Endothelial cell of umbilical vein (primary cell): ENCODE results near the gene EIF2AK2. TPM values are rescaled to one million over a fixed set of nuclear protein-coding genes. Genes with fewer than 3 reads are reported as not detected.

Experiments
- BruUV-seq: library from RNA; stranded (reverse); fragments of 400-500 nt; replicated peaks from 2 replicates; lab custom pipeline; 2021; lab: Mats Ljungman, UMichigan
- CTCF ChIA-PET: fragments of 300-600, 350-600 bp; sonication (Branson Sonifier 250); formaldehyde crosslinking; loops from one replicate; lab custom pipeline; 2021; ENCODE audit warnings: antibody characterized with exemption, inconsistent platforms; lab: Charles Lee
- POLR2A ChIA-PET: fragments of 300-600, 350-600 bp; sonication (Branson Sonifier 250); formaldehyde crosslinking; loops from one replicate; lab custom pipeline; 2021; ENCODE audit warnings: antibody characterized with exemption, inconsistent platforms; lab: Charles Lee
- DNase-seq: peaks from one replicate; pipeline ENCODE4 v3.0.0-alpha.2; 2011; ENCODE audit warnings: low read depth, low spot score
- FAIRE-seq: peaks from 2 replicates; lab custom pipeline; 2011; peaks lifted over from hg19 to GRCh38; lab: Jason Lieb, UNC
- H2AFZ ChIP-seq: 2 replicates; pipeline ENCODE4 v1.6.0; 2012; ENCODE audit warnings: low read depth, low read length, control low read depth, inconsistent platforms
- H3K27ac ChIP-seq: 2 replicates; pipeline ENCODE4 v1.5.1; 2011; ENCODE audit warnings: low read depth, mild to moderate bottlenecking, control low read depth, low read length, moderate library complexity; ENCODE audit not compliant: insufficient read depth
- H3K27me3 ChIP-seq, 2 experiments: 2 replicates each; pipeline versions ENCODE4 v1.6.0 to v1.6.1; 2011; ENCODE audit warnings: low read length in 2 of 2, mixed read lengths in 1 of 2; ENCODE audit not compliant: control insufficient read depth in 2 of 2, insufficient read depth in 2 of 2
- H3K36me3 ChIP-seq, 2 experiments: 2 replicates in 1 of 2; 3 replicates in 1 of 2; pipeline ENCODE4 v1.5.1; 2011; ENCODE audit warnings: low read length in 2 of 2, mild to moderate bottlenecking in 1 of 2, moderate library complexity in 1 of 2; ENCODE audit not compliant: control insufficient read depth in 2 of 2, insufficient read depth in 2 of 2; ENCODE audit errors: extremely low read depth in 1 of 2
- H3K4me1 ChIP-seq: 3 replicates; pipeline ENCODE4 v1.5.1; 2011; ENCODE audit warnings: mild to moderate bottlenecking, low read length; ENCODE audit not compliant: control insufficient read depth, insufficient read depth; ENCODE audit errors: extremely low read depth
- H3K4me2 ChIP-seq: 2 replicates; pipeline ENCODE4 v1.6.1; 2011; ENCODE audit warnings: low read length, control low read depth, mixed read lengths; ENCODE audit not compliant: insufficient read depth
- H3K4me3 ChIP-seq, 3 experiments: fragments of 200-600 bp in 1 of 3; sonication (generic), shearing (Covaris generic) in 1 of 3; replicated peaks in 1 of 3; 2 replicates each; pipeline ENCODE4 v1.5.1; 2011 to 2016; ENCODE audit warnings: control low read depth in 3 of 3, low read length in 3 of 3, mild to moderate bottlenecking in 2 of 3, inconsistent platforms in 1 of 3, low read depth in 1 of 3, moderate library complexity in 1 of 3; ENCODE audit not compliant: insufficient read depth in 1 of 3
- H3K79me2 ChIP-seq: 2 replicates; pipeline ENCODE4 v1.6.0; 2012; ENCODE audit warnings: low read length, inconsistent platforms; ENCODE audit not compliant: control insufficient read depth, insufficient read depth
- H3K9ac ChIP-seq: replicated peaks from 2 replicates; pipeline ENCODE3; 2011; ENCODE audit warnings: low read length, control low read depth; ENCODE audit not compliant: insufficient read depth; ENCODE audit errors: extremely low read depth
- H3K9me1 ChIP-seq: replicated peaks from 3 replicates; pipeline ENCODE4 v1.6.0; 2011; ENCODE audit warnings: mild to moderate bottlenecking, low read length; ENCODE audit not compliant: control insufficient read depth, insufficient read depth; ENCODE audit errors: extremely low read depth
- H3K9me3 ChIP-seq: replicated peaks from 2 replicates; pipeline ENCODE4 v1.5.1; 2012; ENCODE audit warnings: low read length, inconsistent platforms; ENCODE audit not compliant: control insufficient read depth, insufficient read depth
- H4K20me1 ChIP-seq: replicated peaks from 2 replicates; pipeline ENCODE3; 2011; ENCODE audit warnings: mild to moderate bottlenecking, low read length; ENCODE audit not compliant: control insufficient read depth, insufficient read depth; ENCODE audit errors: extremely low read depth
- CTCF ChIP-seq, 2 donors: IDR thresholded peaks; 1 replicate in 1 of 2; 2 replicates in 1 of 2; pipeline ENCODE4 v1.5.1; 2011; ENCODE audit warnings: low read length in 2 of 2, mild to moderate bottlenecking in 2 of 2, moderate library complexity in 2 of 2, control low read depth in 1 of 2, inconsistent platforms in 1 of 2, low read depth in 1 of 2; ENCODE audit not compliant: insufficient read depth in 1 of 2; ENCODE audit errors: extremely low read depth in 1 of 2
- EZH2 ChIP-seq: IDR thresholded peaks from 2 replicates; pipeline ENCODE4 v1.6.1; 2012; ENCODE audit warnings: borderline replicate concordance, low read depth, mild to moderate bottlenecking, moderate library complexity, low read length, inconsistent platforms; ENCODE audit not compliant: severe bottlenecking
- FOS ChIP-seq: IDR thresholded peaks from 2 replicates; pipeline ENCODE4 v1.6.1; 2011; ENCODE audit warnings: mild to moderate bottlenecking, low read length, moderate library complexity, borderline replicate concordance; ENCODE audit not compliant: insufficient read depth
- GATA2 ChIP-seq: IDR thresholded peaks from 2 replicates; pipeline ENCODE4 v1.7.0; 2011; ENCODE audit warnings: low read depth, mild to moderate bottlenecking, moderate library complexity, mixed read lengths, low read length; ENCODE audit not compliant: insufficient read length, insufficient read depth
- JUN ChIP-seq: IDR thresholded peaks from 2 replicates; pipeline ENCODE4 v1.6.1; 2011; ENCODE audit warnings: borderline replicate concordance, low read depth; ENCODE audit not compliant: insufficient read length, insufficient read depth
- MAX ChIP-seq: IDR thresholded peaks from 2 replicates; pipeline ENCODE4 v1.6.1; 2011; ENCODE audit not compliant: insufficient read depth, insufficient read length
- MYC ChIP-seq: IDR thresholded peaks from one replicate; pipeline ENCODE4 v1.6.1; 2011; ENCODE audit warnings: mild to moderate bottlenecking, low read depth, low read length
- POLR2A ChIP-seq: IDR thresholded peaks from 2 replicates; pipeline ENCODE4 v1.6.1; 2012; ENCODE audit warnings: low read depth, mild to moderate bottlenecking, control low read depth, low read length
- POLR2AphosphoS5 ChIP-seq: IDR thresholded peaks from 2 replicates; pipeline ENCODE4 v1.6.1; 2012; ENCODE audit warnings: low read depth, mild to moderate bottlenecking, control low read depth, low read length, moderate library complexity; ENCODE audit not compliant: insufficient read depth
- dilution Hi-C: fragments of 300-500 bp; cut with MboI; formaldehyde crosslinking; loops from one replicate; pipeline ENCODE4 v1.15.0; 2019; ENCODE audit warnings: low sequenced_read_pairs; ENCODE audit not compliant: extremely low pct_ligation_motif_present
- intact Hi-C: fragments of 100-400 bp; cut with micrococcal nuclease; formaldehyde crosslinking; loops from one replicate; pipeline ENCODE4 v1.10.0; 2022
- polyA plus RNA-seq, 4 experiments: library from polyadenylated mRNA; depleted of rRNA in 3 of 4; stranded (reverse) in 3 of 4; unstranded in 1 of 4; fragments of >200 nt; gene quantifications; 2 replicates each; pipeline versions ENCODE4 v1.2.1 to v1.2.3, GENCODE V29; 2011 to 2012; ENCODE audit warnings: missing spikeins in 1 of 4
- total RNA-seq: library from RNA; stranded (reverse); gene quantifications from 2 replicates; pipeline ENCODE4 v1.2.3, GENCODE V29; 2021

The EIF2AK2 gene
- total and polyA plus RNA-seq, 2 donors (not counting 3 experiments of a cell fraction or from before 2014, with no cell fraction given) = 8.0 to 41.1 TPM

GRCh38 chr2:37052600-37053332 lies 104.0 kb downstream of the EIF2AK2 start:
- Histone ChIP-seq H3K27ac (no peak overlapping the region), H3K9me3 (no peaks in the 10 kb centered on the region), H2AFZ (no peak overlapping the region), H3K9me1 (no peaks in the 10 kb centered on the region), H3K27me3 (no peaks in the 10 kb centered on the region), H3K36me3 (peaks cover 3 to 5% of the 10 kb centered on the region in 2 experiments), H3K9ac (no peak overlapping the region), H3K4me1 (no peaks in the 10 kb centered on the region), H3K4me2 (no peak overlapping the region), H4K20me1 (no peaks in the 10 kb centered on the region), H3K79me2 (no peaks in the 10 kb centered on the region), H3K4me3 (no peak overlapping the region)
- CTCF ChIA-PET = interaction anchor here (1.2 kb wide), 1 partner anchor 268 kb away, joined by 3 read pairs; no protein-coding TSS in a partner anchor
- intact Hi-C loops (no loop called here), dilution Hi-C loops (no loop called here)
- no TSS peak for BruUV-seq
- POLR2A ChIA-PET = no interaction called here
- TF ChIP-seq MAX (no peak), EZH2 (no peak), POLR2A (no peak), GATA2 (no peak), MYC (no peak), JUN (no peak), FOS (no peak), CTCF (IDR thresholded peaks at IDR 0.05; ENCODE audit: extremely low read depth in 1 of 2, insufficient read depth in 1 of 2, low read depth in 1 of 2, low read length in 2 of 2) (no peak), POLR2AphosphoS5 (no peak)
- DNase-seq (no peak), FAIRE-seq (no peak)

Other genes starting within 250 kb of the EIF2AK2 start
- gene STRN, start 190.4 kb downstream of the EIF2AK2 start, total RNA-seq = 32.6 and 33.4 TPM in 2 replicates
- 6.7 and 7.6 TPM in 2 replicates for gene STRN, start 190.4 kb downstream of the EIF2AK2 start, polyA plus RNA-seq
- gene HEATR5B, start 72.6 kb downstream of the EIF2AK2 start, total RNA-seq = 19.4 and 22.5 TPM in 2 replicates
- gene HEATR5B, start 72.6 kb downstream of the EIF2AK2 start, polyA plus RNA-seq = 14.0 and 16.1 TPM in 2 replicates
- 10.2 and 12.1 TPM in 2 replicates for gene GPATCH11, start 72.5 kb downstream of the EIF2AK2 start, total RNA-seq
- 1.4 and 2.1 TPM in 2 replicates for gene GPATCH11, start 72.5 kb downstream of the EIF2AK2 start, polyA plus RNA-seq
- not detected in 2 replicates for gene SULT6B1, start 31.7 kb upstream of the EIF2AK2 start, total RNA-seq
- not detected in 2 replicates for gene SULT6B1, start 31.7 kb upstream of the EIF2AK2 start, polyA plus RNA-seq
- gene CEBPZOS, start 39.5 kb upstream of the EIF2AK2 start, total RNA-seq = 36.3 and 41.5 TPM in 2 replicates
- 24.8 and 29.1 TPM in 2 replicates for gene CEBPZOS, start 39.5 kb upstream of the EIF2AK2 start, polyA plus RNA-seq
- gene CEBPZ, start 74.6 kb upstream of the EIF2AK2 start, total RNA-seq = 36.7 and 46.9 TPM in 2 replicates
- 1.7 and 3.6 TPM in 2 replicates for gene CEBPZ, start 74.6 kb upstream of the EIF2AK2 start, polyA plus RNA-seq
- 17.7 and 23.4 TPM in 2 replicates for gene NDUFAF7, start 74.7 kb upstream of the EIF2AK2 start, total RNA-seq
- 10.8 and 11.6 TPM in 2 replicates for gene NDUFAF7, start 74.7 kb upstream of the EIF2AK2 start, polyA plus RNA-seq
- gene PRKD3, start 167.9 kb upstream of the EIF2AK2 start, total RNA-seq = 47.3 and 48.4 TPM in 2 replicates
- 11.9 and 14.9 TPM in 2 replicates for gene PRKD3, start 167.9 kb upstream of the EIF2AK2 start, polyA plus RNA-seq
- gene QPCT, start 187.7 kb upstream of the EIF2AK2 start, total RNA-seq = 12.8 and 14.3 TPM in 2 replicates
- gene QPCT, start 187.7 kb upstream of the EIF2AK2 start, polyA plus RNA-seq = 17.2 and 20.6 TPM in 2 replicates